Upper lobe of right lung (tissue), 1 donor: ENCODE data around the gene BEST1. TPM values are rescaled to one million over a fixed set of nuclear protein-coding genes. Genes with fewer than 3 reads are reported as not detected.

Source experiments
- ATAC-seq: fragments of 200-7000 bp; cut with Tn5 transposase; one replicate; pipeline ENCODE4 v1.9.1; 2020; ENCODE audit warnings: mild to moderate bottlenecking, moderate library complexity
- DNase-seq: peaks from one replicate; pipeline ENCODE4 v3.0.0-alpha.2; 2020
- H3K27ac ChIP-seq: fragments of 200-600 bp; one replicate; pipeline ENCODE4 v1.8.0; 2022
- H3K27me3 ChIP-seq: fragments of 200-600 bp; one replicate; pipeline ENCODE4 v1.8.0; 2022; ENCODE audit warnings: mild to moderate bottlenecking
- H3K36me3 ChIP-seq: fragments of 200-600 bp; one replicate; pipeline ENCODE4 v1.8.0; 2022
- H3K4me1 ChIP-seq: fragments of 200-600 bp; one replicate; pipeline ENCODE4 v1.8.0; 2022
- H3K4me3 ChIP-seq: fragments of 200-600 bp; one replicate; pipeline ENCODE4 v1.8.0; 2022; ENCODE audit warnings: mild to moderate bottlenecking
- H3K9me3 ChIP-seq: fragments of 200-600 bp; one replicate; pipeline ENCODE4 v1.8.0; 2022
- CTCF ChIP-seq: fragments of 200-600 bp; IDR thresholded peaks from one replicate; pipeline ENCODE4 v1.8.0; 2022; ENCODE audit warnings: antibody characterized with exemption
- intact Hi-C: fragments of 100-400 bp; cut with DNase I; formaldehyde crosslinking; loops from one replicate; pipeline ENCODE4 v1.11.0; 2022
- total RNA-seq: library from RNA; stranded (reverse); fragmentation: NEBNext Ultra II Directional; extraction: Animal tissue kit (Norgen Biotek cat#: 25700); gene quantifications from one replicate; pipeline ENCODE4 v1.2.1, GENCODE V29; 2021
- donor health status: DM: no; HTN: yes; CAD: no; lungs with severe emphysema.

The BEST1 gene
- total RNA-seq, 1 donor from 2014 or later: 9.6 TPM

- no peak for TF ChIP-seq CTCF
- Histone ChIP-seq H3K4me3 (peak overlapping the region; percentile 99), H3K9me3 (no peaks in the 10 kb centered on the region), H3K27ac (peak overlapping the region; percentile 98), H3K36me3 (peaks cover 24% of the 10 kb centered on the region), H3K27me3 (no peaks in the 10 kb centered on the region), H3K4me1 (peaks cover 61% of the 10 kb centered on the region)
- no peak for ATAC-seq
- intact Hi-C loops: no loop called here
- peak; percentile 45 for DNase-seq
Measured at GRCh38 chr11:61968758-61969390, 18.7 kb downstream of the BEST1 start.

- peak overlapping the region; percentile 99 for H3K4me3 ChIP-seq
Measured at GRCh38 chr11:61969391-61969758, 19.2 kb downstream of the BEST1 start.

GRCh38 chr11:61969838-61970662 lies 19.9 kb downstream of the BEST1 start:
- Histone ChIP-seq H3K4me1 (peaks cover 58% of the 10 kb centered on the region), H3K27ac (peak overlapping the region; percentile 98), H3K36me3 (peaks cover 12% of the 10 kb centered on the region), H3K27me3 (no peaks in the 10 kb centered on the region), H3K9me3 (no peaks in the 10 kb centered on the region), H3K4me3 (peak overlapping the region; percentile 2)
- intact Hi-C loops: no loop called here
- ATAC-seq (no peak), DNase-seq (no peak)
- no peak for TF ChIP-seq CTCF

More at GRCh38 chr11:61969391-61969758, 19.2 kb downstream of the BEST1 start:
- Histone ChIP-seq H3K4me1 (peaks cover 59% of the 10 kb centered on the region), H3K27ac (peak overlapping the region; percentile 98), H3K9me3 (no peaks in the 10 kb centered on the region), H3K27me3 (no peaks in the 10 kb centered on the region), H3K36me3 (peaks cover 19% of the 10 kb centered on the region)
- ATAC-seq: no peak
- no peak for DNase-seq
- TF ChIP-seq CTCF: no peak
- intact Hi-C loops: no loop called here

GRCh38 chr11:61971248-61972111 lies 21.3 kb downstream of the BEST1 start:
- peak overlapping the region; percentile 17 for H3K4me3 ChIP-seq
- intact Hi-C loops: no loop called here
- no peak for TF ChIP-seq CTCF
- peak; percentile 98 for DNase-seq
- no peaks in the 10 kb centered on the region for H3K27me3 ChIP-seq
- peak; percentile 72 for ATAC-seq
- peaks cover 70% of the 10 kb centered on the region for H3K4me1 ChIP-seq
- H3K9me3 ChIP-seq: no peaks in the 10 kb centered on the region
- H3K27ac ChIP-seq: peak overlapping the region; percentile 98
- H3K36me3 ChIP-seq: no peaks in the 10 kb centered on the region

GRCh38 chr11:61972112-61972671 lies 22.0 kb downstream of the BEST1 start:
- ATAC-seq: no peak
- intact Hi-C loops: no loop called here
- no peaks in the 10 kb centered on the region for H3K36me3 ChIP-seq
- no peak for DNase-seq
- no peaks in the 10 kb centered on the region for H3K9me3 ChIP-seq
- peak overlapping the region; percentile 17 for H3K4me3 ChIP-seq
- peak overlapping the region; percentile 98 for H3K27ac ChIP-seq
- no peaks in the 10 kb centered on the region for H3K27me3 ChIP-seq
- TF ChIP-seq CTCF: no peak
- peaks cover 74% of the 10 kb centered on the region for H3K4me1 ChIP-seq
